Retina (tissue), 1 donor: ENCODE data around the gene PRPSAP1.
"Not testable (repeated sequence)": the region's sequence is repeated elsewhere in the genome, so short reads cannot be mapped to it uniquely, and the experiment has no call there.

ENCODE experiments used
- DNase-seq: peaks from one replicate; pipeline ENCODE4 v3.0.0-alpha.2; 2016

PRPSAP1 gene

GRCh38 chr17:76276461-76277299 lies 77.0 kb downstream of the PRPSAP1 start:
- DNase-seq: no peak

GRCh38 chr17:76276069-76276431 lies 77.7 kb downstream of the PRPSAP1 start:
- no peak for DNase-seq

GRCh38 chr17:76275382-76276068 lies 78.2 kb downstream of the PRPSAP1 start:
- DNase-seq: no peak

GRCh38 chr17:76274112-76274956 lies 79.4 kb downstream of the PRPSAP1 start:
- no peak for DNase-seq

GRCh38 chr17:76273445-76274111 lies 80.1 kb downstream of the PRPSAP1 start:
- DNase-seq: peak; percentile 65

- peak; percentile 62 for DNase-seq
Observed at GRCh38 chr17:76272541-76273444, 80.9 kb downstream of the PRPSAP1 start.

- DNase-seq: peak; percentile 57
Observed at GRCh38 chr17:76271669-76272540, 81.8 kb downstream of the PRPSAP1 start.

- no peak for DNase-seq
Observed at GRCh38 chr17:76270770-76271668, 82.7 kb downstream of the PRPSAP1 start.

- DNase-seq: no peak
Observed at GRCh38 chr17:76270127-76270592, 83.6 kb downstream of the PRPSAP1 start.

- no peak for DNase-seq
Observed at GRCh38 chr17:76268991-76269981, 84.4 kb downstream of the PRPSAP1 start.

GRCh38 chr17:76268015-76268749 lies 85.5 kb downstream of the PRPSAP1 start:
- DNase-seq: no peak

GRCh38 chr17:76267581-76268001 lies 86.1 kb downstream of the PRPSAP1 start:
- DNase-seq: not testable (repeated sequence)

- no peak for DNase-seq
Observed at GRCh38 chr17:76267051-76267576, 86.6 kb downstream of the PRPSAP1 start.

GRCh38 chr17:76266244-76266938 lies 87.3 kb downstream of the PRPSAP1 start:
- DNase-seq: no peak

- peak; percentile 63 for DNase-seq
Observed at GRCh38 chr17:76265624-76266243, 88.0 kb downstream of the PRPSAP1 start.
